HepG2 (cell line): ENCODE measurements around the gene VAMP5. TPM values are rescaled to one million over a fixed set of nuclear protein-coding genes. Genes with fewer than 3 reads are reported as not detected.
A peak's percentile ranks its signal among the peaks of the same experiment; 100 is the strongest.

ENCODE experiments used
- ARID4A ChIP-seq: sonication (generic); formaldehyde crosslinking; IDR thresholded peaks from 2 replicates; pipeline ENCODE4 v1.5.0; 2020; ENCODE audit warnings: mild to moderate bottlenecking, missing genetic modification reagents, borderline replicate concordance
- CEBPB ChIP-seq: IDR thresholded peaks from 2 replicates; pipeline ENCODE4 v1.6.1; 2011; ENCODE audit warnings: low read depth, low read length, improper control_type of control experiment, borderline replicate concordance
- CREB1 ChIP-seq, 2 experiments: fragments of 450-650 bp in 1 of 2; IDR thresholded peaks; 2 replicates each; pipeline ENCODE4 v1.6.1; 2016 to 2017; ENCODE audit warnings: control low read depth in 1 of 2, mild to moderate bottlenecking in 1 of 2, missing compliant biosample characterization in 1 of 2, missing genetic modification characterization in 1 of 2
- DMTF1 ChIP-seq: sonication (generic); formaldehyde crosslinking; IDR thresholded peaks from 2 replicates; pipeline ENCODE4 v1.4.0; 2020; ENCODE audit warnings: mild to moderate bottlenecking, missing genetic modification reagents
- FOXP1 ChIP-seq, 2 experiments: fragments of 450-650 bp in 1 of 2; IDR thresholded peaks; 2 replicates each; pipeline ENCODE4 v1.6.1; 2017 to 2018; ENCODE audit warnings: antibody characterized with exemption in 1 of 2
- HOXD1 ChIP-seq: sonication (generic); formaldehyde crosslinking; IDR thresholded peaks from 2 replicates; pipeline ENCODE4 v1.5.0; 2020; ENCODE audit warnings: missing genetic modification reagents
- NCOA2 ChIP-seq: sonication (generic); formaldehyde crosslinking; IDR thresholded peaks from 2 replicates; pipeline ENCODE4 v1.8.0; 2022; ENCODE audit warnings: inconsistent platforms
- TEAD3 ChIP-seq: optimal IDR thresholded peaks from 2 replicates; pipeline ENCODE3; 2016; ENCODE audit warnings: borderline replicate concordance
- ZNF101 ChIP-seq: sonication (generic); formaldehyde crosslinking; IDR thresholded peaks from 2 replicates; pipeline ENCODE4 v1.4.0; 2020; ENCODE audit warnings: mild to moderate bottlenecking, low read depth, missing genetic modification reagents, borderline replicate concordance
- ZNF337 ChIP-seq: sonication (generic); formaldehyde crosslinking; IDR thresholded peaks from 2 replicates; pipeline ENCODE4 v1.5.1; 2020; ENCODE audit warnings: missing genetic modification reagents, low read depth, mild to moderate bottlenecking, borderline replicate concordance
- ZNF598 ChIP-seq: sonication (generic); formaldehyde crosslinking; IDR thresholded peaks from 2 replicates; pipeline ENCODE4 v1.5.1; 2020; ENCODE audit warnings: mild to moderate bottlenecking, missing genetic modification reagents, borderline replicate concordance
- ZNF710 ChIP-seq: sonication (generic); formaldehyde crosslinking; IDR thresholded peaks from 2 replicates; pipeline ENCODE4 v1.5.0; 2020; ENCODE audit warnings: mild to moderate bottlenecking, missing genetic modification reagents, borderline replicate concordance
- polyA plus RNA-seq, 8 experiments: library from polyadenylated mRNA; depleted of rRNA in 3 of 8; stranded (reverse) in 7 of 8; unstranded in 1 of 8; fragments of >200 nt; fragmentation: Illumina TruSeq in 4 of 8; extraction: Trizol in 4 of 8; gene quantifications; 2 replicates each; pipeline versions ENCODE4 v1.2.1 to v1.2.3, GENCODE V29; 2011 to 2016; ENCODE audit warnings: low read depth in 4 of 8, missing spikeins in 1 of 8, mixed read lengths in 1 of 8; ENCODE audit not compliant: insufficient read depth in 1 of 8
- total RNA-seq, 5 experiments: library from RNA; depleted of rRNA; stranded (reverse); fragments of >200 nt; fragmentation: Illumina TruSeq; extraction: Trizol; gene quantifications; 2 replicates each; pipeline ENCODE4 v1.2.3, GENCODE V29; 2016; ENCODE audit warnings: low read depth in 1 of 5
- TF ChIP-seq, protein P1 (sequence below): sonication (generic); formaldehyde crosslinking; IDR thresholded peaks from 2 replicates; pipeline ENCODE4 v1.4.0; 2020; ENCODE audit warnings: missing genetic modification reagents
- TF ChIP-seq, protein P2 (sequence below): sonication (generic); formaldehyde crosslinking; conservative IDR thresholded peaks from 2 replicates; pipeline ENCODE4 v1.5.0; 2020; ENCODE audit warnings: missing genetic modification reagents

The VAMP5 gene
- total and polyA plus RNA-seq, 2 of the 13 experiments (the other 11 are each of a cell fraction or from before 2014, with no cell fraction given), result 7.2 to 56.7 TPM

GRCh38 chr2:85584857-85585780 lies 888 bp downstream of the VAMP5 start (continued):
- peak; percentile 89 for TF ChIP-seq ARID4A
- TF ChIP-seq TEAD3 (CRISPR knock-in tag), result peak; percentile 99
- peak; percentile 70 for TF ChIP-seq FOXP1 (IDR thresholded peaks at IDR 0.05)
- TF ChIP-seq FOXP1 (CRISPR knock-in tag; IDR thresholded peaks at IDR 0.05), result peak; percentile 67
- TF ChIP-seq, protein P1, sequence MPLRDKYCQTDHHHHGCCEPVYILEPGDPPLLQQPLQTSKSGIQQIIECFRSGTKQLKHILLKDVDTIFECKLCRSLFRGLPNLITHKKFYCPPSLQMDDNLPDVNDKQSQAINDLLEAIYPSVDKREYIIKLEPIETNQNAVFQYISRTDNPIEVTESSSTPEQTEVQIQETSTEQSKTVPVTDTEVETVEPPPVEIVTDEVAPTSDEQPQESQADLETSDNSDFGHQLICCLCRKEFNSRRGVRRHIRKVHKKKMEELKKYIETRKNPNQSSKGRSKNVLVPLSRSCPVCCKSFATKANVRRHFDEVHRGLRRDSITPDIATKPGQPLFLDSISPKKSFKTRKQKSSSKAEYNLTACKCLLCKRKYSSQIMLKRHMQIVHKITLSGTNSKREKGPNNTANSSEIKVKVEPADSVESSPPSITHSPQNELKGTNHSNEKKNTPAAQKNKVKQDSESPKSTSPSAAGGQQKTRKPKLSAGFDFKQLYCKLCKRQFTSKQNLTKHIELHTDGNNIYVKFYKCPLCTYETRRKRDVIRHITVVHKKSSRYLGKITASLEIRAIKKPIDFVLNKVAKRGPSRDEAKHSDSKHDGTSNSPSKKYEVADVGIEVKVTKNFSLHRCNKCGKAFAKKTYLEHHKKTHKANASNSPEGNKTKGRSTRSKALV, result peak; percentile 83; the same call in 1 of the 2 replicates
- no peak for TF ChIP-seq ZNF101 (CRISPR knock-in tag)
- TF ChIP-seq, protein P2, sequence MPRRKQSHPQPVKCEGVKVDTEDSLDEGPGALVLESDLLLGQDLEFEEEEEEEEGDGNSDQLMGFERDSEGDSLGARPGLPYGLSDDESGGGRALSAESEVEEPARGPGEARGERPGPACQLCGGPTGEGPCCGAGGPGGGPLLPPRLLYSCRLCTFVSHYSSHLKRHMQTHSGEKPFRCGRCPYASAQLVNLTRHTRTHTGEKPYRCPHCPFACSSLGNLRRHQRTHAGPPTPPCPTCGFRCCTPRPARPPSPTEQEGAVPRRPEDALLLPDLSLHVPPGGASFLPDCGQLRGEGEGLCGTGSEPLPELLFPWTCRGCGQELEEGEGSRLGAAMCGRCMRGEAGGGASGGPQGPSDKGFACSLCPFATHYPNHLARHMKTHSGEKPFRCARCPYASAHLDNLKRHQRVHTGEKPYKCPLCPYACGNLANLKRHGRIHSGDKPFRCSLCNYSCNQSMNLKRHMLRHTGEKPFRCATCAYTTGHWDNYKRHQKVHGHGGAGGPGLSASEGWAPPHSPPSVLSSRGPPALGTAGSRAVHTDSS (CRISPR knock-in tag), result no peak
- TF ChIP-seq HOXD1 (CRISPR knock-in tag), result peak; percentile 91
- TF ChIP-seq ZNF710 (CRISPR knock-in tag), result peak; percentile 75
- peak; percentile 40; the same call in 1 of the 2 replicates for TF ChIP-seq CREB1 (IDR thresholded peaks at IDR 0.05)
- TF ChIP-seq CREB1 (CRISPR knock-in tag; IDR thresholded peaks at IDR 0.05), result peak; percentile 70
- TF ChIP-seq CEBPB, result peak; percentile 42; the same call in 1 of the 2 replicates
- no peak for TF ChIP-seq DMTF1 (CRISPR knock-in tag)
- peak; percentile 95 for TF ChIP-seq ZNF598 (CRISPR knock-in tag)
- TF ChIP-seq ZNF337 (CRISPR knock-in tag), result peak; percentile 72; the same call in 1 of the 2 replicates
- peak; percentile 78 for TF ChIP-seq NCOA2 (CRISPR knock-in tag)
